GOT3 (cell line): Measurements from ENCODE around the gene DYNLT3.
A peak's percentile ranks its signal among the peaks of the same experiment; 100 is the strongest.

Experiments
- DNase-seq: peaks from one replicate; lab custom pipeline; 2025; ENCODE audit warnings: mixed read lengths; lab: John Stamatoyannopoulos, UW

The DYNLT3 gene

GRCh38 chrX:37846934-37847732 is at the start of gene DYNLT3:
Gene DYNLT3 (minus strand): TSS chrX:37847571. CDS start chrX:37847510, 61 bp downstream.
- no peak for DNase-seq

GRCh38 chrX:37896511-37896890 is 49.1 kb upstream of the DYNLT3 start:
- no peak for DNase-seq

- DNase-seq = no peak
Measured at GRCh38 chrX:37895795-37896510, 48.6 kb upstream of the DYNLT3 start.

- no peak for DNase-seq
Measured at GRCh38 chrX:37894725-37895124, 47.4 kb upstream of the DYNLT3 start.

- no peak for DNase-seq
Measured at GRCh38 chrX:37888010-37888409, 40.6 kb upstream of the DYNLT3 start.

GRCh38 chrX:37887347-37887746 is 40.0 kb upstream of the DYNLT3 start:
- DNase-seq = no peak

- DNase-seq = no peak
Measured at GRCh38 chrX:37883196-37883595, 35.8 kb upstream of the DYNLT3 start.

- DNase-seq = no peak
Measured at GRCh38 chrX:37879692-37880091, 32.3 kb upstream of the DYNLT3 start.

- DNase-seq = no peak
Measured at GRCh38 chrX:37876716-37877115, 29.3 kb upstream of the DYNLT3 start.

GRCh38 chrX:37875675-37876074 is 28.3 kb upstream of the DYNLT3 start:
- DNase-seq = no peak

- DNase-seq = no peak
Measured at GRCh38 chrX:37873220-37873619, 25.8 kb upstream of the DYNLT3 start.

GRCh38 chrX:37872303-37872655 is 24.9 kb upstream of the DYNLT3 start:
- DNase-seq = no peak

- DNase-seq = peak; percentile 11
Measured at GRCh38 chrX:37871626-37872302, 24.4 kb upstream of the DYNLT3 start.

GRCh38 chrX:37867536-37868153 is 20.3 kb upstream of the DYNLT3 start:
- no peak for DNase-seq

GRCh38 chrX:37863728-37864127 is 16.4 kb upstream of the DYNLT3 start:
- no peak for DNase-seq

GRCh38 chrX:37862851-37863250 is 15.5 kb upstream of the DYNLT3 start:
- DNase-seq = no peak

- DNase-seq = no peak
Measured at GRCh38 chrX:37860721-37861120, 13.3 kb upstream of the DYNLT3 start.

GRCh38 chrX:37854748-37855147 is 7.4 kb upstream of the DYNLT3 start:
- no peak for DNase-seq

- DNase-seq = no peak
Measured at GRCh38 chrX:37854148-37854547, 6.8 kb upstream of the DYNLT3 start.

- DNase-seq = no peak
Measured at GRCh38 chrX:37847733-37848197, 394 bp upstream of the DYNLT3 start.

- no peak for DNase-seq
Measured at GRCh38 chrX:37846558-37846933, 825 bp downstream of the DYNLT3 start.

GRCh38 chrX:37846141-37846540 is 1.2 kb downstream of the DYNLT3 start:
- no peak for DNase-seq
